Measurements from ENCODE around the gene ZSCAN26. TPM values are rescaled to one million over a fixed set of nuclear protein-coding genes. Genes with fewer than 3 reads are reported as not detected.

The ZSCAN26 gene
- total RNA-seq, 1 experiment from 2014 or later, result 10.8 TPM

GRCh38 chr6:28322661-28323060 lies 55.7 kb downstream of the ZSCAN26 start:
- Histone ChIP-seq H3K27me3 (ENCODE audit: low read length) (no peaks in the 10 kb centered on the region), H3K4me3 (ENCODE audit: low read length) (no peak overlapping the region), H3F3A (ENCODE audit: low read length, unreplicated experiment) (no peaks in the 10 kb centered on the region), H3K9ac (ENCODE audit: low read length) (no peak overlapping the region), H3K4me2 (ENCODE audit: low read length) (no peak overlapping the region), H3K4me1 (ENCODE audit: insufficient read depth, low read length) (no peaks in the 10 kb centered on the region), H4K20me1 (ENCODE audit: low read length) (no peaks in the 10 kb centered on the region), H3K36me3 (ENCODE audit: low read depth, low read length) (peaks cover 21% of the 10 kb centered on the region), H3K27ac (ENCODE audit: low read length) (no peak overlapping the region), H3K9me2 (replicated peaks; ENCODE audit: low read length) (no peaks in the 10 kb centered on the region), H3K9me3 (ENCODE audit: low read length) (peaks cover 23% of the 10 kb centered on the region), H2AFZ (ENCODE audit: low read length) (no peak overlapping the region), H3K79me2 (ENCODE audit: low read length) (no peaks in the 10 kb centered on the region)
- intact Hi-C loops (cut with micrococcal nuclease), result no loop called here
- ChIA-PET POLR2A (ENCODE audit: unreplicated experiment) (no interaction called here), CTCF (no interaction called here)
- BruUV-seq (replicated peaks), result no TSS peak
- ATAC-seq (no peak), DNase-seq (no peak)
- no peak for TF ChIP-seq EZH2phosphoT487 (IDR thresholded peaks at IDR 0.05; ENCODE audit: borderline replicate concordance, low read length)
- TF ChIP-seq CTCF (conservative IDR thresholded peaks at IDR 0.05; ENCODE audit: low read depth, low read length), result no peak
- no peak for TF ChIP-seq EZH2 (IDR thresholded peaks at IDR 0.05; ENCODE audit: low read length, unreplicated experiment)

- CTCF ChIA-PET, result no interaction called here
- POLR2A ChIA-PET (ENCODE audit: unreplicated experiment), result no interaction called here
- TF ChIP-seq CTCF (conservative IDR thresholded peaks at IDR 0.05; ENCODE audit: low read depth, low read length) (no peak), EZH2 (IDR thresholded peaks at IDR 0.05; ENCODE audit: low read length, unreplicated experiment) (no peak)
These were observed 57.0 kb downstream of the ZSCAN26 start for GRCh38 chr6:28323813-28324424.

GRCh38 chr6:28326371-28326948 lies 59.5 kb downstream of the ZSCAN26 start:
- peaks cover 26% of the 10 kb centered on the region for H3K36me3 ChIP-seq (ENCODE audit: low read depth, low read length)
- H2AFZ ChIP-seq (ENCODE audit: low read length), result no peak overlapping the region
- no peaks in the 10 kb centered on the region for H3K9me2 ChIP-seq (replicated peaks; ENCODE audit: low read length)
- intact Hi-C loops (cut with micrococcal nuclease), result no loop called here
- TF ChIP-seq EZH2 (IDR thresholded peaks at IDR 0.05; ENCODE audit: low read length, unreplicated experiment) (no peak), CTCF (conservative IDR thresholded peaks at IDR 0.05; ENCODE audit: low read depth, low read length) (no peak), EZH2phosphoT487 (IDR thresholded peaks at IDR 0.05; ENCODE audit: borderline replicate concordance, low read length) (no peak)
- ChIA-PET CTCF (no interaction called here), POLR2A (ENCODE audit: unreplicated experiment) (no interaction called here)
- no peak overlapping the region for H3K27ac ChIP-seq (ENCODE audit: low read length)
- H3K9ac ChIP-seq (ENCODE audit: low read length), result no peak overlapping the region
- DNase-seq (no peak), ATAC-seq (no peak)
- H3K4me1 ChIP-seq (ENCODE audit: insufficient read depth, low read length), result no peaks in the 10 kb centered on the region
- H3K4me2 ChIP-seq (ENCODE audit: low read length), result no peak overlapping the region
- peaks cover 23% of the 10 kb centered on the region for H3K9me3 ChIP-seq (ENCODE audit: low read length)
- H3K27me3 ChIP-seq (ENCODE audit: low read length), result no peaks in the 10 kb centered on the region
- BruUV-seq (replicated peaks), result no TSS peak
- H3K4me3 ChIP-seq (ENCODE audit: low read length), result no peak overlapping the region
- H3F3A ChIP-seq (ENCODE audit: low read length, unreplicated experiment), result no peaks in the 10 kb centered on the region
- H4K20me1 ChIP-seq (ENCODE audit: low read length), result no peaks in the 10 kb centered on the region
- H3K79me2 ChIP-seq (ENCODE audit: low read length), result no peaks in the 10 kb centered on the region

More at GRCh38 chr6:28323813-28324424, 57.0 kb downstream of the ZSCAN26 start:
- Histone ChIP-seq H4K20me1 (ENCODE audit: low read length) (no peaks in the 10 kb centered on the region), H3K27ac (ENCODE audit: low read length) (no peak overlapping the region), H3K27me3 (ENCODE audit: low read length) (no peaks in the 10 kb centered on the region), H3K4me1 (ENCODE audit: insufficient read depth, low read length) (no peaks in the 10 kb centered on the region), H3K4me3 (ENCODE audit: low read length) (no peak overlapping the region), H2AFZ (ENCODE audit: low read length) (no peak overlapping the region), H3K36me3 (ENCODE audit: low read depth, low read length) (peaks cover 22% of the 10 kb centered on the region), H3K4me2 (ENCODE audit: low read length) (no peak overlapping the region), H3K79me2 (ENCODE audit: low read length) (no peaks in the 10 kb centered on the region), H3K9me3 (ENCODE audit: low read length) (peaks cover 23% of the 10 kb centered on the region), H3K9me2 (replicated peaks; ENCODE audit: low read length) (no peaks in the 10 kb centered on the region), H3K9ac (ENCODE audit: low read length) (no peak overlapping the region), H3F3A (ENCODE audit: low read length, unreplicated experiment) (no peaks in the 10 kb centered on the region)
- intact Hi-C loops (cut with micrococcal nuclease), result no loop called here
- DNase-seq (no peak), ATAC-seq (no peak)
- no TSS peak for BruUV-seq (replicated peaks)
